IMR-90 (cell line): Measurements from ENCODE around the gene STAT5B. TPM values are rescaled to one million over a fixed set of nuclear protein-coding genes. Genes with fewer than 3 reads are reported as not detected.

ENCODE experiments used
- ATAC-seq: fragments of 200-7000 bp; cut with Tn5 transposase; 2 replicates; pipeline ENCODE4 v1.9.1; 2020; ENCODE audit warnings: low read depth, mild to moderate bottlenecking, moderate library complexity
- BruUV-seq: library from RNA; stranded (reverse); fragments of 400-500 nt; replicated peaks from 2 replicates; lab custom pipeline; 2021; lab: Mats Ljungman, UMichigan
- CTCF ChIA-PET: fragments of 300-600 bp; formaldehyde crosslinking; extraction: SDS; loops from one replicate; lab custom pipeline; 2021; ENCODE audit warnings: antibody characterized with exemption; lab: Yijun Ruan, JAX
- POLR2A ChIA-PET: fragments of 300-600 bp; sonication (Branson Sonifier 250); formaldehyde crosslinking; loops from one replicate; lab custom pipeline; 2022; ENCODE audit warnings: antibody characterized with exemption; ENCODE audit not compliant: unreplicated experiment; lab: Charles Lee
- DNase-seq: peaks from one replicate; pipeline ENCODE4 v3.0.0; 2013
- H2AFZ ChIP-seq: replicated peaks from 2 replicates; pipeline ENCODE3; 2013; ENCODE audit warnings: low read length, mild to moderate bottlenecking; ENCODE audit not compliant: poor library complexity
- H2AK5ac ChIP-seq: 2 replicates; pipeline ENCODE4 v1.6.1; 2013; ENCODE audit warnings: low read depth, low read length, inconsistent platforms
- H2AK9ac ChIP-seq: replicated peaks from 2 replicates; pipeline ENCODE3; 2013; ENCODE audit warnings: mild to moderate bottlenecking, low read depth, low read length, moderate library complexity; ENCODE audit not compliant: poor library complexity
- H2BK120ac ChIP-seq: 2 replicates; pipeline ENCODE4 v1.6.1; 2013; ENCODE audit warnings: low read depth, low read length, inconsistent platforms
- H2BK15ac ChIP-seq: 3 replicates; pipeline ENCODE4 v1.6.1; 2013; ENCODE audit warnings: low read depth, low read length, inconsistent platforms
- H2BK20ac ChIP-seq: 2 replicates; pipeline ENCODE4 v1.6.1; 2013; ENCODE audit warnings: low read depth, mild to moderate bottlenecking, inconsistent platforms, low read length, moderate library complexity
- H2BK5ac ChIP-seq: 2 replicates; pipeline ENCODE4 v1.6.1; 2013; ENCODE audit warnings: mild to moderate bottlenecking, low read depth, low read length, inconsistent platforms; ENCODE audit not compliant: poor library complexity, severe bottlenecking
- H3K14ac ChIP-seq: replicated peaks from 2 replicates; pipeline ENCODE4 v1.6.1; 2013; ENCODE audit warnings: low read depth, low read length, inconsistent platforms
- H3K18ac ChIP-seq: 2 replicates; pipeline ENCODE4 v1.6.1; 2013; ENCODE audit warnings: low read depth, low read length, control low read depth
- H3K23ac ChIP-seq: 2 replicates; pipeline ENCODE4 v1.6.1; 2013; ENCODE audit warnings: low read depth, low read length, inconsistent platforms
- H3K27ac ChIP-seq: 2 replicates; pipeline ENCODE4 v1.5.1; 2013; ENCODE audit warnings: mild to moderate bottlenecking, control low read depth, low read length; ENCODE audit not compliant: insufficient read depth
- H3K27me3 ChIP-seq: 2 replicates; pipeline ENCODE4 v1.6.1; 2013; ENCODE audit warnings: low read length; ENCODE audit not compliant: control insufficient read depth, insufficient read depth
- H3K36me3 ChIP-seq: 2 replicates; pipeline ENCODE4 v1.6.1; 2013; ENCODE audit warnings: low read length, mixed read lengths; ENCODE audit not compliant: control insufficient read depth, insufficient read depth
- H3K4ac ChIP-seq: 2 replicates; pipeline ENCODE4 v1.6.1; 2013; ENCODE audit warnings: low read depth, low read length, inconsistent platforms
- H3K4me1 ChIP-seq: 2 replicates; pipeline ENCODE4 v1.6.1; 2013; ENCODE audit warnings: low read length, mixed read lengths; ENCODE audit not compliant: control insufficient read depth, insufficient read depth
- H3K4me2 ChIP-seq: 2 replicates; pipeline ENCODE4 v1.6.1; 2013; ENCODE audit warnings: low read depth, mild to moderate bottlenecking, control low read depth, low read length, moderate library complexity
- H3K4me3 ChIP-seq: 2 replicates; pipeline ENCODE4 v1.5.1; 2013; ENCODE audit warnings: low read depth, mild to moderate bottlenecking, control low read depth, low read length, moderate library complexity; ENCODE audit not compliant: insufficient read depth
- H3K56ac ChIP-seq: 2 replicates; pipeline ENCODE4 v1.6.1; 2013; ENCODE audit warnings: low read length, inconsistent platforms; ENCODE audit not compliant: insufficient read depth; ENCODE audit errors: extremely low read depth
- H3K79me1 ChIP-seq, 2 experiments: 2 replicates each; pipeline ENCODE4 v1.6.1; 2013; ENCODE audit warnings: low read length in 2 of 2, inconsistent platforms in 1 of 2, low read depth in 1 of 2
- H3K9ac ChIP-seq: 2 replicates; pipeline ENCODE4 v1.6.1; 2013; ENCODE audit warnings: low read depth, low read length, control low read depth
- H3K9me1 ChIP-seq: 2 replicates; pipeline ENCODE4 v1.6.1; 2013; ENCODE audit warnings: low read length, inconsistent platforms; ENCODE audit not compliant: insufficient read depth
- H3K9me3 ChIP-seq: 2 replicates; pipeline ENCODE4 v1.6.1; 2013; ENCODE audit warnings: low read length; ENCODE audit not compliant: control insufficient read depth, insufficient read depth
- H4K20me1 ChIP-seq: 2 replicates; pipeline ENCODE4 v1.6.1; 2013; ENCODE audit warnings: low read length, inconsistent platforms; ENCODE audit not compliant: insufficient read depth
- H4K5ac ChIP-seq: 2 replicates; pipeline ENCODE4 v1.6.1; 2013; ENCODE audit warnings: mild to moderate bottlenecking, low read depth, low read length, control low read depth
- H4K8ac ChIP-seq, 2 experiments: 2 replicates each; pipeline ENCODE4 v1.6.1; 2013; ENCODE audit warnings: low read depth in 2 of 2, low read length in 2 of 2, control low read depth in 1 of 2, inconsistent platforms in 1 of 2
- H4K91ac ChIP-seq: 2 replicates; pipeline ENCODE4 v1.6.1; 2013; ENCODE audit warnings: low read depth, low read length, inconsistent platforms; ENCODE audit not compliant: insufficient read depth
- BHLHE40 ChIP-seq: fragments of 150-350 bp; IDR thresholded peaks from 2 replicates; pipeline ENCODE4 v1.6.1; 2016; ENCODE audit warnings: mild to moderate bottlenecking, low read depth, low read length
- CEBPB ChIP-seq: IDR thresholded peaks from 2 replicates; pipeline ENCODE4 v1.6.1; 2012; ENCODE audit warnings: low read depth, low read length, improper control_type of control experiment
- CHD1 ChIP-seq: IDR thresholded peaks from 2 replicates; pipeline ENCODE4 v1.6.1; 2012; ENCODE audit warnings: low read depth, low read length, improper control_type of control experiment
- FOS ChIP-seq: fragments of 150-350 bp; IDR thresholded peaks from 2 replicates; pipeline ENCODE4 v1.6.1; 2016; ENCODE audit warnings: low read depth, low read length
- MAFK ChIP-seq: IDR thresholded peaks from 2 replicates; pipeline ENCODE4 v1.6.1; 2012; ENCODE audit warnings: low read depth, low read length, improper control_type of control experiment
- MAZ ChIP-seq: IDR thresholded peaks from 2 replicates; pipeline ENCODE4 v1.6.1; 2012; ENCODE audit warnings: low read depth, mild to moderate bottlenecking, low read length, improper control_type of control experiment, moderate library complexity, borderline replicate concordance
- MXI1 ChIP-seq: IDR thresholded peaks from 2 replicates; pipeline ENCODE4 v1.6.1; 2012; ENCODE audit warnings: low read depth, mild to moderate bottlenecking, low read length, moderate library complexity, borderline replicate concordance
- NFE2L2 ChIP-seq: fragments of 150-350 bp; IDR thresholded peaks from 2 replicates; pipeline ENCODE4 v1.6.1; 2016; ENCODE audit warnings: low read depth, mild to moderate bottlenecking, low read length
- POLR2A ChIP-seq: IDR thresholded peaks from 2 replicates; pipeline ENCODE4 v1.6.1; 2012; ENCODE audit warnings: mild to moderate bottlenecking, low read depth, low read length
- RAD21 ChIP-seq: IDR thresholded peaks from 2 replicates; pipeline ENCODE4 v1.6.1; 2012; ENCODE audit warnings: low read length, improper control_type of control experiment
- RCOR1 ChIP-seq: IDR thresholded peaks from 2 replicates; pipeline ENCODE4 v1.6.1; 2012; ENCODE audit warnings: mild to moderate bottlenecking, low read length, improper control_type of control experiment; ENCODE audit not compliant: insufficient replicate concordance
- RFX5 ChIP-seq: IDR thresholded peaks from 2 replicates; pipeline ENCODE4 v1.8.0; 2012; ENCODE audit warnings: low read depth, mild to moderate bottlenecking, low read length, moderate library complexity
- SMC3 ChIP-seq: fragments of 150-350 bp; IDR thresholded peaks from 2 replicates; pipeline ENCODE4 v1.6.1; 2016; ENCODE audit warnings: low read depth, mild to moderate bottlenecking, antibody characterized with exemption, low read length, moderate library complexity
- dilution Hi-C: fragments of 300-500 bp; cut with HindIII; formaldehyde crosslinking; loops from one replicate; pipeline ENCODE4 v1.14.3; 2018; ENCODE audit warnings: low sequenced_read_pairs; ENCODE audit not compliant: unreplicated experiment
- in situ Hi-C: fragments of 300-500 bp; cut with MboI; formaldehyde crosslinking; loops from 3 replicates; pipeline ENCODE4 v1.14.3; 2019; ENCODE audit warnings: low sequenced_read_pairs, inconsistent platforms, mixed read lengths
- intact Hi-C: fragments of 100-400 bp; cut with micrococcal nuclease; formaldehyde crosslinking; loops from 2 replicates; pipeline ENCODE4 v1.10.0; 2022
- polyA plus RNA-seq, 3 experiments: library from polyadenylated mRNA; depleted of rRNA; stranded (reverse); fragments of >200 nt; gene quantifications; 2 replicates each; pipeline ENCODE4 v1.2.3, GENCODE V29; 2012; ENCODE audit warnings: low replicate concordance in 1 of 3
- total RNA-seq: library from RNA; depleted of rRNA; stranded (reverse); fragments of >200 nt; gene quantifications from 2 replicates; pipeline ENCODE4 v1.2.3, GENCODE V29; 2012
- TF ChIP-seq, protein P1 (sequence below): fragments of 150-350 bp; IDR thresholded peaks from 2 replicates; pipeline ENCODE4 v1.6.1; 2017; ENCODE audit warnings: mild to moderate bottlenecking, antibody characterized with exemption, low read length, low read depth
- TF ChIP-seq, protein P2 (sequence below): conservative IDR thresholded peaks from 2 replicates; pipeline ENCODE4 v1.5.1; 2012; ENCODE audit warnings: mild to moderate bottlenecking, low read depth, low read length, improper control_type of control experiment
- TF ChIP-seq, protein P3 (sequence below): fragments of 150-350 bp; IDR thresholded peaks from 2 replicates; pipeline ENCODE4 v1.6.1; 2016; ENCODE audit warnings: low read depth, mild to moderate bottlenecking, low read length, moderate library complexity, borderline replicate concordance

Gene STAT5B
- total and polyA plus RNA-seq, 2 of the 4 experiments (the other 2 are of a cell fraction): 24.4 to 29.6 TPM

DNA sequence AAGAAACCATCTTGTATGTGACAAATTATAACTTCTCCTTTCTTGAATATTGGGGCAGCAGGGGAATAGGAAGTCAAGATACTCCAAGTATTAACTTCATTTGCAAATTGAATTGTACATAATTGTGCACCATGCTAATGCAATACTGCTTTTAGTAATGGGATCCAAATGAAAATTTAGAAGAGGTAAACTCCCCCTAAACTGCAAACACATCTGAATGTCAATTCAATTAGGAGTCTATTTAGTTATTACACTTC lies 4.5 kb downstream of the STAT5B start:
- TF ChIP-seq BHLHE40 (no peak), RFX5 (no peak), NFE2L2 (no peak), MXI1 (no peak), RAD21 (no peak), CEBPB (no peak), MAZ (no peak), FOS (no peak), RCOR1 (no peak), MAFK (no peak), CHD1 (no peak), SMC3 (no peak), POLR2A (no peak)
- TF ChIP-seq, protein P1, sequence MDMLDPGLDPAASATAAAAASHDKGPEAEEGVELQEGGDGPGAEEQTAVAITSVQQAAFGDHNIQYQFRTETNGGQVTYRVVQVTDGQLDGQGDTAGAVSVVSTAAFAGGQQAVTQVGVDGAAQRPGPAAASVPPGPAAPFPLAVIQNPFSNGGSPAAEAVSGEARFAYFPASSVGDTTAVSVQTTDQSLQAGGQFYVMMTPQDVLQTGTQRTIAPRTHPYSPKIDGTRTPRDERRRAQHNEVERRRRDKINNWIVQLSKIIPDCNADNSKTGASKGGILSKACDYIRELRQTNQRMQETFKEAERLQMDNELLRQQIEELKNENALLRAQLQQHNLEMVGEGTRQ: no peak
- TF ChIP-seq, protein P2, sequence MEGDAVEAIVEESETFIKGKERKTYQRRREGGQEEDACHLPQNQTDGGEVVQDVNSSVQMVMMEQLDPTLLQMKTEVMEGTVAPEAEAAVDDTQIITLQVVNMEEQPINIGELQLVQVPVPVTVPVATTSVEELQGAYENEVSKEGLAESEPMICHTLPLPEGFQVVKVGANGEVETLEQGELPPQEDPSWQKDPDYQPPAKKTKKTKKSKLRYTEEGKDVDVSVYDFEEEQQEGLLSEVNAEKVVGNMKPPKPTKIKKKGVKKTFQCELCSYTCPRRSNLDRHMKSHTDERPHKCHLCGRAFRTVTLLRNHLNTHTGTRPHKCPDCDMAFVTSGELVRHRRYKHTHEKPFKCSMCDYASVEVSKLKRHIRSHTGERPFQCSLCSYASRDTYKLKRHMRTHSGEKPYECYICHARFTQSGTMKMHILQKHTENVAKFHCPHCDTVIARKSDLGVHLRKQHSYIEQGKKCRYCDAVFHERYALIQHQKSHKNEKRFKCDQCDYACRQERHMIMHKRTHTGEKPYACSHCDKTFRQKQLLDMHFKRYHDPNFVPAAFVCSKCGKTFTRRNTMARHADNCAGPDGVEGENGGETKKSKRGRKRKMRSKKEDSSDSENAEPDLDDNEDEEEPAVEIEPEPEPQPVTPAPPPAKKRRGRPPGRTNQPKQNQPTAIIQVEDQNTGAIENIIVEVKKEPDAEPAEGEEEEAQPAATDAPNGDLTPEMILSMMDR: no peak
- TF ChIP-seq, protein P3, sequence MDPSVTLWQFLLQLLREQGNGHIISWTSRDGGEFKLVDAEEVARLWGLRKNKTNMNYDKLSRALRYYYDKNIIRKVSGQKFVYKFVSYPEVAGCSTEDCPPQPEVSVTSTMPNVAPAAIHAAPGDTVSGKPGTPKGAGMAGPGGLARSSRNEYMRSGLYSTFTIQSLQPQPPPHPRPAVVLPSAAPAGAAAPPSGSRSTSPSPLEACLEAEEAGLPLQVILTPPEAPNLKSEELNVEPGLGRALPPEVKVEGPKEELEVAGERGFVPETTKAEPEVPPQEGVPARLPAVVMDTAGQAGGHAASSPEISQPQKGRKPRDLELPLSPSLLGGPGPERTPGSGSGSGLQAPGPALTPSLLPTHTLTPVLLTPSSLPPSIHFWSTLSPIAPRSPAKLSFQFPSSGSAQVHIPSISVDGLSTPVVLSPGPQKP: no peak
- H4K8ac ChIP-seq: no peak overlapping the region
- H3K23ac ChIP-seq: no peak overlapping the region
- ChIA-PET CTCF (no interaction called here), POLR2A (no interaction called here)
- no peak overlapping the region for H3K4ac ChIP-seq
- in situ Hi-C loops: no loop called here
- no peaks in the 10 kb centered on the region for H3K27me3 ChIP-seq
- peaks cover 15% of the 10 kb centered on the region for H3K9me1 ChIP-seq
- H4K91ac ChIP-seq: no peak overlapping the region
- H2BK120ac ChIP-seq: no peak overlapping the region
- H3K79me1 ChIP-seq: peaks cover 13 to 70% of the 10 kb centered on the region in 2 experiments; a peak in 3 of 4 replicates
- H2BK20ac ChIP-seq: no peak overlapping the region
- H2BK15ac ChIP-seq: no peak overlapping the region
- no peak overlapping the region for H3K4me2 ChIP-seq
- H2AK5ac ChIP-seq: no peak overlapping the region
- H2AFZ ChIP-seq: no peak overlapping the region
- no peak overlapping the region for H2AK9ac ChIP-seq
- H3K36me3 ChIP-seq: no peaks in the 10 kb centered on the region
- no peak overlapping the region for H4K5ac ChIP-seq
- DNase-seq (no peak), ATAC-seq (no peak)
- H3K9ac ChIP-seq: no peak overlapping the region
- peaks cover 9% of the 10 kb centered on the region for H3K4me1 ChIP-seq
- H2BK5ac ChIP-seq: no peak overlapping the region
- H3K9me3 ChIP-seq: no peaks in the 10 kb centered on the region
- no peak overlapping the region for H3K4me3 ChIP-seq
- no peak overlapping the region for H3K56ac ChIP-seq
- no peak overlapping the region for H3K18ac ChIP-seq
- H4K20me1 ChIP-seq: peaks cover 44% of the 10 kb centered on the region
- intact Hi-C loops: no loop called here
- no peak overlapping the region for H3K14ac ChIP-seq
- no peak overlapping the region for H3K27ac ChIP-seq
- no TSS peak for BruUV-seq
- dilution Hi-C loops: no loop called here
